ENCODE data around the gene SLC17A2.
"Not testable (repeated sequence)": the region's sequence is repeated elsewhere in the genome, so short reads cannot be mapped to it uniquely, and the experiment has no call there.

SLC17A2 gene

GRCh38 chr6:25951296-25952032 lies 21.0 kb upstream of the SLC17A2 start:
- no peak overlapping the region for H3K4me3 ChIP-seq (ENCODE audit: low read depth, low read length)
- no peak for TF ChIP-seq CTCF (conservative IDR thresholded peaks at IDR 0.05; ENCODE audit: low read depth, low read length)
- no peak for DNase-seq (ENCODE audit: low read depth)

- H3K4me3 ChIP-seq (ENCODE audit: low read depth, low read length) = no peak overlapping the region
- TF ChIP-seq CTCF (conservative IDR thresholded peaks at IDR 0.05; ENCODE audit: low read depth, low read length) = no peak
- no peak for DNase-seq (ENCODE audit: low read depth)
Observed at GRCh38 chr6:25950297-25950696, 19.8 kb upstream of the SLC17A2 start.

GRCh38 chr6:25949695-25950094 lies 19.2 kb upstream of the SLC17A2 start:
- H3K4me3 ChIP-seq (ENCODE audit: low read depth, low read length) = no peak overlapping the region
- no peak for TF ChIP-seq CTCF (conservative IDR thresholded peaks at IDR 0.05; ENCODE audit: low read depth, low read length)
- DNase-seq (ENCODE audit: low read depth) = no peak

- DNase-seq (ENCODE audit: low read depth); H3K4me3 ChIP-seq (ENCODE audit: low read depth, low read length): not testable (repeated sequence)
Observed at GRCh38 chr6:25947492-25947891, 17.0 kb upstream of the SLC17A2 start.

- no peak for DNase-seq (ENCODE audit: low read depth)
- no peak for TF ChIP-seq CTCF (conservative IDR thresholded peaks at IDR 0.05; ENCODE audit: low read depth, low read length)
- no peak overlapping the region for H3K4me3 ChIP-seq (ENCODE audit: low read depth, low read length)
Observed at GRCh38 chr6:25946631-25947030, 16.1 kb upstream of the SLC17A2 start.

- not testable (repeated sequence) for DNase-seq (ENCODE audit: low read depth); H3K4me3 ChIP-seq (ENCODE audit: low read depth, low read length)
Observed at GRCh38 chr6:25945738-25946137, 15.2 kb upstream of the SLC17A2 start.

GRCh38 chr6:25944688-25945574 lies 14.4 kb upstream of the SLC17A2 start:
- DNase-seq (ENCODE audit: low read depth) = no peak
- H3K4me3 ChIP-seq (ENCODE audit: low read depth, low read length) = no peak overlapping the region
- TF ChIP-seq CTCF (conservative IDR thresholded peaks at IDR 0.05; ENCODE audit: low read depth, low read length) = no peak

GRCh38 chr6:25943887-25944286 lies 13.4 kb upstream of the SLC17A2 start:
- no peak overlapping the region for H3K4me3 ChIP-seq (ENCODE audit: low read depth, low read length)
- no peak for TF ChIP-seq CTCF (conservative IDR thresholded peaks at IDR 0.05; ENCODE audit: low read depth, low read length)
- no peak for DNase-seq (ENCODE audit: low read depth)
